ENCODE data around the gene EXD2.

DNA sequence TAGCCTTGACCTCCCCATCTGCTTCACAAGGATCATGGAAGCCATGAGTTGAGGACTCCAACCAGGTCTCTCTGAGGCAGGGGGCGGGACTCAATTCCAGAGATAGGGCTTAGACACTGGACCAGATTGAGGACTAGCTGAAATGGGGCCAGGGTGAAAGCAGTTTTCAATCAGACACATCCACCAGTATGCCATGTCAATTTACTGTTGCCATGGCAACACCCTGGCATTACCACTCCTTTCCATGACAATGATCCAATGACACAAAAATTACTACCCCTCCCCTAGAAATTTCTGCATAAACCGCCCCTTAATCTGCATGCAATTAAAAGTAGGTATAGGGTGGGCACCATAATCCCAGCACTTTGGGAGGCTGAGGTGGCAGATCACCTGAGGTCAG, 19.7 kb upstream of the EXD2 start:
- no peak for TF ChIP-seq EZH2 (IDR thresholded peaks at IDR 0.05; ENCODE audit: insufficient read depth, poor library complexity, severe bottlenecking)
- TF ChIP-seq EZH2phosphoT487 (IDR thresholded peaks at IDR 0.05; ENCODE audit: insufficient read depth, low read depth), result no peak

All from GM23248 (cell line).